ENCODE data around the gene PDZD2. TPM values are rescaled to one million over a fixed set of nuclear protein-coding genes. Genes with fewer than 3 reads are reported as not detected.

The PDZD2 gene
- total RNA-seq, 1 donor from 2014 or later: not detected

GRCh38 chr5:31648326-31648725, 9.4 kb downstream of the PDZD2 start:
- Mint-ChIP-seq H3K36me3 (ENCODE audit: low read depth) (no peaks in the 10 kb centered on the region), H3K4me3 (no peak overlapping the region), H3K4me1 (no peaks in the 10 kb centered on the region), H3K27ac (no peak overlapping the region), H3K27me3 (peaks cover 8% of the 10 kb centered on the region), H3K9me3 (no peaks in the 10 kb centered on the region)
- intact Hi-C loops (cut with micrococcal nuclease): no loop called here
- DNase-seq: no peak

GRCh38 chr5:31651241-31651640, 12.3 kb downstream of the PDZD2 start:
- Mint-ChIP-seq H3K27ac (no peak overlapping the region), H3K27me3 (peaks cover 4% of the 10 kb centered on the region), H3K36me3 (ENCODE audit: low read depth) (no peaks in the 10 kb centered on the region), H3K4me1 (no peaks in the 10 kb centered on the region), H3K4me3 (no peak overlapping the region), H3K9me3 (no peaks in the 10 kb centered on the region)
- no peak for DNase-seq
- intact Hi-C loops (cut with micrococcal nuclease): no loop called here

GRCh38 chr5:31655491-31655890, 16.6 kb downstream of the PDZD2 start:
- Mint-ChIP-seq H3K27me3 (no peaks in the 10 kb centered on the region), H3K4me3 (no peak overlapping the region), H3K9me3 (no peaks in the 10 kb centered on the region), H3K4me1 (no peaks in the 10 kb centered on the region), H3K36me3 (ENCODE audit: low read depth) (no peaks in the 10 kb centered on the region), H3K27ac (no peak overlapping the region)
- no peak for DNase-seq
- intact Hi-C loops (cut with micrococcal nuclease): no loop called here

- no peak overlapping the region for H3K27ac Mint-ChIP-seq
- no peak overlapping the region for H3K4me3 Mint-ChIP-seq
- intact Hi-C loops (cut with micrococcal nuclease): no loop called here
- no peaks in the 10 kb centered on the region for H3K4me1 Mint-ChIP-seq
- H3K36me3 Mint-ChIP-seq (ENCODE audit: low read depth): no peaks in the 10 kb centered on the region
- no peaks in the 10 kb centered on the region for H3K9me3 Mint-ChIP-seq
- DNase-seq: no peak
- no peaks in the 10 kb centered on the region for H3K27me3 Mint-ChIP-seq
Observed at GRCh38 chr5:31656806-31657205, 17.9 kb downstream of the PDZD2 start.

GRCh38 chr5:31657315-31657979, 18.5 kb downstream of the PDZD2 start:
- Mint-ChIP-seq H3K4me1 (no peaks in the 10 kb centered on the region), H3K27me3 (no peaks in the 10 kb centered on the region), H3K9me3 (no peaks in the 10 kb centered on the region), H3K4me3 (no peak overlapping the region), H3K27ac (no peak overlapping the region), H3K36me3 (ENCODE audit: low read depth) (no peaks in the 10 kb centered on the region)
- DNase-seq: no peak
- intact Hi-C loops (cut with micrococcal nuclease): no loop called here

GRCh38 chr5:31661257-31661656, 22.3 kb downstream of the PDZD2 start:
- H3K36me3 Mint-ChIP-seq (ENCODE audit: low read depth): no peaks in the 10 kb centered on the region
- intact Hi-C loops (cut with micrococcal nuclease): no loop called here

GRCh38 chr5:31663519-31663918, 24.6 kb downstream of the PDZD2 start:
- Mint-ChIP-seq H3K4me1 (no peaks in the 10 kb centered on the region), H3K36me3 (ENCODE audit: low read depth) (no peaks in the 10 kb centered on the region), H3K4me3 (no peak overlapping the region), H3K27me3 (no peaks in the 10 kb centered on the region), H3K9me3 (no peaks in the 10 kb centered on the region), H3K27ac (no peak overlapping the region)
- no peak for DNase-seq
- intact Hi-C loops (cut with micrococcal nuclease): no loop called here

More at GRCh38 chr5:31661257-31661656, 22.3 kb downstream of the PDZD2 start:
- Mint-ChIP-seq H3K4me3 (no peak overlapping the region), H3K27ac (no peak overlapping the region), H3K27me3 (no peaks in the 10 kb centered on the region), H3K4me1 (no peaks in the 10 kb centered on the region), H3K9me3 (no peaks in the 10 kb centered on the region)
- DNase-seq: no peak

GRCh38 chr5:31664566-31664965, 25.6 kb downstream of the PDZD2 start:
- Mint-ChIP-seq H3K36me3 (ENCODE audit: low read depth) (no peaks in the 10 kb centered on the region), H3K4me1 (no peaks in the 10 kb centered on the region), H3K27ac (no peak overlapping the region), H3K9me3 (no peaks in the 10 kb centered on the region), H3K27me3 (no peaks in the 10 kb centered on the region), H3K4me3 (no peak overlapping the region)
- no peak for DNase-seq
- intact Hi-C loops (cut with micrococcal nuclease): no loop called here

GRCh38 chr5:31671339-31671741, 32.4 kb downstream of the PDZD2 start:
- intact Hi-C loops (cut with micrococcal nuclease): no loop called here
- no peaks in the 10 kb centered on the region for H3K4me1 Mint-ChIP-seq
- no peak overlapping the region for H3K27ac Mint-ChIP-seq
- H3K27me3 Mint-ChIP-seq: no peaks in the 10 kb centered on the region
- DNase-seq: no peak
- H3K4me3 Mint-ChIP-seq: no peak overlapping the region
- no peaks in the 10 kb centered on the region for H3K36me3 Mint-ChIP-seq (ENCODE audit: low read depth)
- H3K9me3 Mint-ChIP-seq: peaks cover 5% of the 10 kb centered on the region

- no peak overlapping the region for H3K4me3 Mint-ChIP-seq
- intact Hi-C loops (cut with micrococcal nuclease): no loop called here
- peaks cover 5% of the 10 kb centered on the region for H3K9me3 Mint-ChIP-seq
- H3K27ac Mint-ChIP-seq: no peak overlapping the region
- DNase-seq: no peak
- no peaks in the 10 kb centered on the region for H3K36me3 Mint-ChIP-seq (ENCODE audit: low read depth)
- no peaks in the 10 kb centered on the region for H3K4me1 Mint-ChIP-seq
- H3K27me3 Mint-ChIP-seq: no peaks in the 10 kb centered on the region
Observed at GRCh38 chr5:31674371-31674951, 35.5 kb downstream of the PDZD2 start.

- Mint-ChIP-seq H3K27ac (no peak overlapping the region), H3K27me3 (no peaks in the 10 kb centered on the region), H3K4me3 (no peak overlapping the region), H3K36me3 (ENCODE audit: low read depth) (no peaks in the 10 kb centered on the region), H3K9me3 (peaks cover 5% of the 10 kb centered on the region), H3K4me1 (no peaks in the 10 kb centered on the region)
- no peak for DNase-seq
- intact Hi-C loops (cut with micrococcal nuclease): no loop called here
Observed at GRCh38 chr5:31675472-31675871, 36.5 kb downstream of the PDZD2 start.

- Mint-ChIP-seq H3K36me3 (ENCODE audit: low read depth) (no peaks in the 10 kb centered on the region), H3K4me3 (no peak overlapping the region), H3K9me3 (peaks cover 2% of the 10 kb centered on the region), H3K4me1 (no peaks in the 10 kb centered on the region), H3K27me3 (no peaks in the 10 kb centered on the region), H3K27ac (no peak overlapping the region)
- intact Hi-C loops (cut with micrococcal nuclease): no loop called here
- DNase-seq: no peak
Observed at GRCh38 chr5:31678180-31678579, 39.2 kb downstream of the PDZD2 start.

GRCh38 chr5:31680528-31680927, 41.6 kb downstream of the PDZD2 start:
- intact Hi-C loops (cut with micrococcal nuclease): no loop called here
- Mint-ChIP-seq H3K9me3 (no peaks in the 10 kb centered on the region), H3K4me3 (no peak overlapping the region), H3K27ac (no peak overlapping the region), H3K36me3 (ENCODE audit: low read depth) (no peaks in the 10 kb centered on the region), H3K27me3 (peaks cover 2% of the 10 kb centered on the region), H3K4me1 (no peaks in the 10 kb centered on the region)
- no peak for DNase-seq

- H3K36me3 Mint-ChIP-seq (ENCODE audit: low read depth): no peaks in the 10 kb centered on the region
- intact Hi-C loops (cut with micrococcal nuclease): no loop called here
- H3K4me1 Mint-ChIP-seq: no peaks in the 10 kb centered on the region
- no peak overlapping the region for H3K4me3 Mint-ChIP-seq
- no peaks in the 10 kb centered on the region for H3K9me3 Mint-ChIP-seq
- peaks cover 2% of the 10 kb centered on the region for H3K27me3 Mint-ChIP-seq
- H3K27ac Mint-ChIP-seq: no peak overlapping the region
- no peak for DNase-seq
Observed at GRCh38 chr5:31682025-31682424, 43.1 kb downstream of the PDZD2 start.

GRCh38 chr5:31682851-31683250, 43.9 kb downstream of the PDZD2 start:
- H3K4me3 Mint-ChIP-seq: no peak overlapping the region
- H3K4me1 Mint-ChIP-seq: no peaks in the 10 kb centered on the region
- intact Hi-C loops (cut with micrococcal nuclease): no loop called here
- peaks cover 2% of the 10 kb centered on the region for H3K27me3 Mint-ChIP-seq
- H3K27ac Mint-ChIP-seq: no peak overlapping the region
- DNase-seq: no peak
- no peaks in the 10 kb centered on the region for H3K36me3 Mint-ChIP-seq (ENCODE audit: low read depth)
- no peaks in the 10 kb centered on the region for H3K9me3 Mint-ChIP-seq

Data from activated CD4-positive, alpha-beta T cell treated with anti-CD3 and anti-CD28 coated beads, Interleukin-2, amount 10 ng/mL, durations not matched to agents 24 days and 14 days (primary cell).